ENCODE measurements around the gene RFX6.

Gene RFX6

GRCh38 chr6:116840091-116840490 is 37.0 kb upstream of the RFX6 start:
- H3K4me3 ChIP-seq (ENCODE audit: low read depth, low read length), result no peak overlapping the region

GRCh38 chr6:116842459-116842858 is 34.6 kb upstream of the RFX6 start:
- no peak for DNase-seq
- H3K4me3 ChIP-seq (ENCODE audit: low read depth, low read length), result no peak overlapping the region
- no peaks in the 10 kb centered on the region for H3K27me3 ChIP-seq (replicated peaks)
- no peak for TF ChIP-seq CTCF (IDR thresholded peaks at IDR 0.05; ENCODE audit: low read depth, low read length, missing control alignments)
- H3K36me3 ChIP-seq (replicated peaks), result no peaks in the 10 kb centered on the region
- no peak overlapping the region for H3K27ac ChIP-seq
- in situ Hi-C loops (cut with HindIII; ENCODE audit: low pct_ligation_motif_present, low sequenced_read_pairs), result no loop called here

More at GRCh38 chr6:116840091-116840490, 37.0 kb upstream of the RFX6 start:
- no peak for TF ChIP-seq CTCF (IDR thresholded peaks at IDR 0.05; ENCODE audit: low read depth, low read length, missing control alignments)
- Histone ChIP-seq H3K27ac (no peak overlapping the region), H3K27me3 (replicated peaks) (no peaks in the 10 kb centered on the region), H3K36me3 (replicated peaks) (no peaks in the 10 kb centered on the region)
- DNase-seq, result peak; percentile 78
- in situ Hi-C loops (cut with HindIII; ENCODE audit: low pct_ligation_motif_present, low sequenced_read_pairs), result no loop called here

- in situ Hi-C loops (cut with HindIII; ENCODE audit: low pct_ligation_motif_present, low sequenced_read_pairs), result no loop called here
- Histone ChIP-seq H3K27me3 (replicated peaks) (no peaks in the 10 kb centered on the region), H3K4me3 (ENCODE audit: low read depth, low read length) (no peak overlapping the region), H3K36me3 (replicated peaks) (no peaks in the 10 kb centered on the region), H3K27ac (no peak overlapping the region)
- TF ChIP-seq CTCF (IDR thresholded peaks at IDR 0.05; ENCODE audit: low read depth, low read length, missing control alignments), result peak; percentile 7
- DNase-seq, result no peak
Observed at GRCh38 chr6:116847227-116847626, 29.8 kb upstream of the RFX6 start.

GRCh38 chr6:116858060-116858459 is 19.0 kb upstream of the RFX6 start:
- DNase-seq, result no peak
- in situ Hi-C loops (cut with HindIII; ENCODE audit: low pct_ligation_motif_present, low sequenced_read_pairs), result no loop called here
- Histone ChIP-seq H3K27ac (no peak overlapping the region), H3K27me3 (replicated peaks) (no peaks in the 10 kb centered on the region), H3K4me3 (ENCODE audit: low read depth, low read length) (no peak overlapping the region), H3K36me3 (replicated peaks) (no peaks in the 10 kb centered on the region)
- no peak for TF ChIP-seq CTCF (IDR thresholded peaks at IDR 0.05; ENCODE audit: low read depth, low read length, missing control alignments)

GRCh38 chr6:116859264-116859663 is 17.8 kb upstream of the RFX6 start:
- Histone ChIP-seq H3K36me3 (replicated peaks) (no peaks in the 10 kb centered on the region), H3K27me3 (replicated peaks) (no peaks in the 10 kb centered on the region), H3K27ac (no peak overlapping the region), H3K4me3 (ENCODE audit: low read depth, low read length) (no peak overlapping the region)
- TF ChIP-seq CTCF (IDR thresholded peaks at IDR 0.05; ENCODE audit: low read depth, low read length, missing control alignments), result no peak
- no peak for DNase-seq
- in situ Hi-C loops (cut with HindIII; ENCODE audit: low pct_ligation_motif_present, low sequenced_read_pairs), result no loop called here

- Histone ChIP-seq H3K36me3 (replicated peaks) (no peaks in the 10 kb centered on the region), H3K4me3 (ENCODE audit: low read depth, low read length) (no peak overlapping the region), H3K27ac (no peak overlapping the region), H3K27me3 (replicated peaks) (no peaks in the 10 kb centered on the region)
- in situ Hi-C loops (cut with HindIII; ENCODE audit: low pct_ligation_motif_present, low sequenced_read_pairs), result no loop called here
- no peak for TF ChIP-seq CTCF (IDR thresholded peaks at IDR 0.05; ENCODE audit: low read depth, low read length, missing control alignments)
- DNase-seq, result no peak
Observed at GRCh38 chr6:116866281-116866871, 10.7 kb upstream of the RFX6 start.
